Neuronal stem cell (in vitro differentiated cells): ENCODE measurements around the gene NSMF.

Experiments used
- DNase-seq: peaks from one replicate; pipeline ENCODE4 v3.0.0-alpha.2; 2013; ENCODE audit warnings: low spot score
- H2AFZ ChIP-seq: one replicate; pipeline ENCODE4 v1.6.1; 2013; ENCODE audit warnings: mild to moderate bottlenecking, low read length, inconsistent platforms
- H2AK5ac ChIP-seq: 2 replicates; pipeline ENCODE4 v1.6.1; 2013; ENCODE audit warnings: low read depth, mild to moderate bottlenecking, inconsistent platforms, low read length, moderate library complexity, mixed read lengths
- H2BK120ac ChIP-seq: 2 replicates; pipeline ENCODE4 v1.6.1; 2013; ENCODE audit warnings: low read depth, mild to moderate bottlenecking, inconsistent platforms, low read length, moderate library complexity, mixed read lengths
- H2BK12ac ChIP-seq: one replicate; pipeline ENCODE4 v1.6.1; 2013; ENCODE audit warnings: low read length, inconsistent platforms
- H2BK15ac ChIP-seq: 2 replicates; pipeline ENCODE4 v1.6.1; 2013; ENCODE audit warnings: mild to moderate bottlenecking, low read length, inconsistent platforms, mixed read lengths
- H2BK5ac ChIP-seq: one replicate; pipeline ENCODE4 v1.6.1; 2013; ENCODE audit warnings: inconsistent platforms, mild to moderate bottlenecking, low read length, moderate library complexity
- H3K14ac ChIP-seq: one replicate; pipeline ENCODE4 v1.6.1; 2013; ENCODE audit warnings: low read length, inconsistent platforms
- H3K18ac ChIP-seq: 2 replicates; pipeline ENCODE4 v1.6.1; 2013; ENCODE audit warnings: low read length, inconsistent platforms
- H3K23ac ChIP-seq: 2 replicates; pipeline ENCODE4 v1.6.1; 2013; ENCODE audit warnings: low read depth, mild to moderate bottlenecking, mixed read lengths, low read length, inconsistent platforms; ENCODE audit not compliant: poor library complexity
- H3K27ac ChIP-seq: replicated peaks from 3 replicates; pipeline ENCODE4 v1.5.1; 2013; ENCODE audit warnings: low read length, inconsistent platforms
- H3K27me3 ChIP-seq, 3 experiments: 2 replicates each; pipeline ENCODE4 v1.6.1; 2013; ENCODE audit warnings: low read length in 3 of 3, mild to moderate bottlenecking in 2 of 3, inconsistent platforms in 1 of 3, low read depth in 1 of 3, mixed read lengths in 1 of 3, moderate library complexity in 1 of 3; ENCODE audit not compliant: control insufficient read depth in 3 of 3, insufficient read depth in 3 of 3
- H3K36me3 ChIP-seq, 2 donors: replicated peaks in 1 of 2; 2 replicates each; pipeline ENCODE4 v1.6.1; 2013; ENCODE audit warnings: low read length in 2 of 2; ENCODE audit not compliant: control insufficient read depth in 2 of 2, insufficient read depth in 2 of 2
- H3K4ac ChIP-seq: 2 replicates; pipeline ENCODE4 v1.6.1; 2013; ENCODE audit warnings: inconsistent platforms, mild to moderate bottlenecking, low read length, moderate library complexity
- H3K4me1 ChIP-seq, 2 donors: 1 replicate in 1 of 2; 2 replicates in 1 of 2; pipeline ENCODE4 v1.6.1; 2013; ENCODE audit warnings: low read length in 2 of 2, low read depth in 1 of 2; ENCODE audit not compliant: control insufficient read depth in 2 of 2, insufficient read depth in 1 of 2
- H3K4me2 ChIP-seq: one replicate; pipeline ENCODE4 v1.6.1; 2013; ENCODE audit warnings: mild to moderate bottlenecking, low read length, inconsistent platforms; ENCODE audit not compliant: insufficient read depth, poor library complexity, severe bottlenecking
- H3K4me3 ChIP-seq, 2 donors: 2 replicates each; pipeline ENCODE4 v1.5.1; 2013; ENCODE audit warnings: low read length in 2 of 2, mild to moderate bottlenecking in 2 of 2, inconsistent platforms in 1 of 2, moderate library complexity in 1 of 2
- H3K79me1 ChIP-seq: one replicate; pipeline ENCODE4 v1.6.1; 2013; ENCODE audit warnings: low read depth, mild to moderate bottlenecking, inconsistent platforms, low read length, moderate library complexity
- H3K9ac ChIP-seq: one replicate; pipeline ENCODE4 v1.6.1; 2013; ENCODE audit warnings: mild to moderate bottlenecking, low read depth, low read length, inconsistent platforms; ENCODE audit not compliant: poor library complexity
- H3K9me3 ChIP-seq, 2 donors: replicated peaks in 1 of 2; 2 replicates each; pipeline versions ENCODE3 to v1.6.1; 2013; ENCODE audit warnings: low read length in 2 of 2, mild to moderate bottlenecking in 2 of 2, inconsistent platforms in 1 of 2, low read depth in 1 of 2, mixed read lengths in 1 of 2, moderate library complexity in 1 of 2; ENCODE audit not compliant: control insufficient read depth in 2 of 2, insufficient read depth in 1 of 2
- H4K8ac ChIP-seq: one replicate; pipeline ENCODE4 v1.6.1; 2013; ENCODE audit warnings: low read depth, mild to moderate bottlenecking, inconsistent platforms, low read length, moderate library complexity
- H4K91ac ChIP-seq: one replicate; pipeline ENCODE4 v1.6.1; 2013; ENCODE audit warnings: low read length, low read depth, mild to moderate bottlenecking, inconsistent platforms; ENCODE audit not compliant: poor library complexity
- WGBS, 2 donors: extraction: QIAGEN DNeasy Blood & Tissue Kit; methylation state at CpG; one replicate each; pipeline ENCODE4 v1.1.7; 2013; ENCODE audit warnings: missing lambda C conversion rate in 2 of 2, mixed read lengths in 1 of 2; ENCODE audit not compliant: insufficient read length in 2 of 2, insufficient replicate concordance in 1 of 2; ENCODE audit errors: extremely low coverage in 2 of 2; 5-methylcytosine and 5-hydroxymethylcytosine counted together

Gene NSMF

GRCh38 chr9:137462986-137463930, 4.1 kb upstream of the NSMF start:
- no peak overlapping the region for H2BK5ac ChIP-seq
- no peak overlapping the region for H2AFZ ChIP-seq
- WGBS, 2 donors, result no CpG with 5 or more reads among the region's 30 CpGs
- peak overlapping the region; percentile 80 for H3K23ac ChIP-seq
- H2BK120ac ChIP-seq, result no peak overlapping the region
- H2BK12ac ChIP-seq, result peak overlapping the region; percentile 41
- no peak overlapping the region for H3K4ac ChIP-seq
- no peak overlapping the region for H3K9ac ChIP-seq
- no peak overlapping the region for H4K91ac ChIP-seq
- H3K79me1 ChIP-seq, result peaks cover 4% of the 10 kb centered on the region
- no peak overlapping the region for H4K8ac ChIP-seq
- peaks cover 0 to 2% of the 10 kb centered on the region in 2 donors for H3K9me3 ChIP-seq
- peaks cover 5 to 7% of the 10 kb centered on the region in 2 donors for H3K4me1 ChIP-seq
- peak overlapping the region; percentile 48 for H3K18ac ChIP-seq
- H3K4me3 ChIP-seq, result no peak overlapping the region
- H3K14ac ChIP-seq, result peak overlapping the region; percentile 21
- H3K27me3 ChIP-seq, result peaks cover 0 to 6% (median 2%) of the 10 kb centered on the region in 3 experiments
- H3K27ac ChIP-seq, result no peak overlapping the region
- peak overlapping the region; percentile 89 for H2AK5ac ChIP-seq
- no peak overlapping the region for H3K4me2 ChIP-seq
- peak overlapping the region; percentile 81 for H2BK15ac ChIP-seq
- H3K36me3 ChIP-seq, result no peaks in the 10 kb centered on the region
- DNase-seq, result no peak

GRCh38 chr9:137462396-137462985, 3.4 kb upstream of the NSMF start:
- H2BK15ac ChIP-seq, result no peak overlapping the region
- no peak overlapping the region for H2AFZ ChIP-seq

GRCh38 chr9:137461663-137462395, 2.7 kb upstream of the NSMF start:
- no peak for DNase-seq
- WGBS, 2 donors, result no CpG with 5 or more reads among the region's 52 CpGs

More at GRCh38 chr9:137462396-137462985, 3.4 kb upstream of the NSMF start:
- Histone ChIP-seq H3K27me3 (peaks cover 0 to 6% (median 0%) of the 10 kb centered on the region in 3 experiments), H3K4me1 (peaks cover 10 to 11% of the 10 kb centered on the region in 2 donors), H3K23ac (peak overlapping the region; percentile 93), H2AK5ac (peak overlapping the region; percentile 84), H3K4me3 (no peak overlapping the region), H3K4me2 (no peak overlapping the region), H3K79me1 (peaks cover 11% of the 10 kb centered on the region), H2BK5ac (peak overlapping the region; percentile 53), H3K14ac (peak overlapping the region; percentile 89), H2BK12ac (peak overlapping the region; percentile 10), H3K4ac (no peak overlapping the region), H2BK120ac (no peak overlapping the region), H3K9me3 (peaks cover 0 to 2% of the 10 kb centered on the region in 2 donors), H4K91ac (no peak overlapping the region), H3K36me3 (peaks cover 0 to 4% of the 10 kb centered on the region in 2 donors), H3K18ac (peak overlapping the region; percentile 57), H4K8ac (peak overlapping the region; percentile 65), H3K27ac (no peak overlapping the region), H3K9ac (no peak overlapping the region)
- DNase-seq, result no peak
- WGBS, 2 donors, result no CpG with 5 or more reads among the region's 25 CpGs

More at GRCh38 chr9:137461663-137462395, 2.7 kb upstream of the NSMF start:
- Histone ChIP-seq H3K27me3 (peaks cover 0 to 6% (median 0%) of the 10 kb centered on the region in 3 experiments), H2AFZ (peak overlapping the region; percentile 49), H3K4me3 (no peak overlapping the region), H3K36me3 (peaks cover 6 to 11% of the 10 kb centered on the region in 2 donors), H3K18ac (peak overlapping the region; percentile 80), H2AK5ac (peak overlapping the region; percentile 84), H3K4me1 (peaks cover 10 to 11% of the 10 kb centered on the region in 2 donors), H4K91ac (no peak overlapping the region), H3K9ac (peak overlapping the region; percentile 30), H2BK12ac (peak overlapping the region; percentile 58), H2BK120ac (no peak overlapping the region), H3K23ac (peak overlapping the region; percentile 93), H2BK15ac (peak overlapping the region; percentile 100), H2BK5ac (peak overlapping the region; percentile 53), H3K4me2 (peak overlapping the region; percentile 33), H3K27ac (no peak overlapping the region), H3K9me3 (peaks cover 0 to 2% of the 10 kb centered on the region in 2 donors), H4K8ac (no peak overlapping the region), H3K4ac (no peak overlapping the region), H3K79me1 (peaks cover 14% of the 10 kb centered on the region), H3K14ac (no peak overlapping the region)
